Endothelial cell of umbilical vein (primary cell): Measurements from ENCODE around the gene C15orf62. TPM values are rescaled to one million over a fixed set of nuclear protein-coding genes. Genes with fewer than 3 reads are reported as not detected.

Experiments
- BruUV-seq: library from RNA; stranded (reverse); fragments of 400-500 nt; replicated peaks from 2 replicates; lab custom pipeline; 2021; lab: Mats Ljungman, UMichigan
- CTCF ChIA-PET: fragments of 300-600, 350-600 bp; sonication (Branson Sonifier 250); formaldehyde crosslinking; loops from one replicate; lab custom pipeline; 2021; ENCODE audit warnings: antibody characterized with exemption, inconsistent platforms; lab: Charles Lee
- POLR2A ChIA-PET: fragments of 300-600, 350-600 bp; sonication (Branson Sonifier 250); formaldehyde crosslinking; loops from one replicate; lab custom pipeline; 2021; ENCODE audit warnings: antibody characterized with exemption, inconsistent platforms; lab: Charles Lee
- DNase-seq: peaks from one replicate; pipeline ENCODE4 v3.0.0-alpha.2; 2011; ENCODE audit warnings: low read depth, low spot score
- FAIRE-seq: peaks from 2 replicates; lab custom pipeline; 2011; peaks lifted over from hg19 to GRCh38; lab: Jason Lieb, UNC
- H2AFZ ChIP-seq: 2 replicates; pipeline ENCODE4 v1.6.0; 2012; ENCODE audit warnings: low read depth, low read length, control low read depth, inconsistent platforms
- H3K27ac ChIP-seq: 2 replicates; pipeline ENCODE4 v1.5.1; 2011; ENCODE audit warnings: low read depth, mild to moderate bottlenecking, control low read depth, low read length, moderate library complexity; ENCODE audit not compliant: insufficient read depth
- H3K27me3 ChIP-seq, 2 experiments: 2 replicates each; pipeline versions ENCODE4 v1.6.0 to v1.6.1; 2011; ENCODE audit warnings: low read length in 2 of 2, mixed read lengths in 1 of 2; ENCODE audit not compliant: control insufficient read depth in 2 of 2, insufficient read depth in 2 of 2
- H3K36me3 ChIP-seq, 2 experiments: 2 replicates in 1 of 2; 3 replicates in 1 of 2; pipeline ENCODE4 v1.5.1; 2011; ENCODE audit warnings: low read length in 2 of 2, mild to moderate bottlenecking in 1 of 2, moderate library complexity in 1 of 2; ENCODE audit not compliant: control insufficient read depth in 2 of 2, insufficient read depth in 2 of 2; ENCODE audit errors: extremely low read depth in 1 of 2
- H3K4me1 ChIP-seq: 3 replicates; pipeline ENCODE4 v1.5.1; 2011; ENCODE audit warnings: mild to moderate bottlenecking, low read length; ENCODE audit not compliant: control insufficient read depth, insufficient read depth; ENCODE audit errors: extremely low read depth
- H3K4me2 ChIP-seq: 2 replicates; pipeline ENCODE4 v1.6.1; 2011; ENCODE audit warnings: low read length, control low read depth, mixed read lengths; ENCODE audit not compliant: insufficient read depth
- H3K4me3 ChIP-seq, 3 experiments: fragments of 200-600 bp in 1 of 3; sonication (generic), shearing (Covaris generic) in 1 of 3; replicated peaks in 1 of 3; 2 replicates each; pipeline ENCODE4 v1.5.1; 2011 to 2016; ENCODE audit warnings: control low read depth in 3 of 3, low read length in 3 of 3, mild to moderate bottlenecking in 2 of 3, inconsistent platforms in 1 of 3, low read depth in 1 of 3, moderate library complexity in 1 of 3; ENCODE audit not compliant: insufficient read depth in 1 of 3
- H3K79me2 ChIP-seq: 2 replicates; pipeline ENCODE4 v1.6.0; 2012; ENCODE audit warnings: low read length, inconsistent platforms; ENCODE audit not compliant: control insufficient read depth, insufficient read depth
- H3K9ac ChIP-seq: replicated peaks from 2 replicates; pipeline ENCODE3; 2011; ENCODE audit warnings: low read length, control low read depth; ENCODE audit not compliant: insufficient read depth; ENCODE audit errors: extremely low read depth
- H3K9me1 ChIP-seq: replicated peaks from 3 replicates; pipeline ENCODE4 v1.6.0; 2011; ENCODE audit warnings: mild to moderate bottlenecking, low read length; ENCODE audit not compliant: control insufficient read depth, insufficient read depth; ENCODE audit errors: extremely low read depth
- H3K9me3 ChIP-seq: replicated peaks from 2 replicates; pipeline ENCODE4 v1.5.1; 2012; ENCODE audit warnings: low read length, inconsistent platforms; ENCODE audit not compliant: control insufficient read depth, insufficient read depth
- H4K20me1 ChIP-seq: replicated peaks from 2 replicates; pipeline ENCODE3; 2011; ENCODE audit warnings: mild to moderate bottlenecking, low read length; ENCODE audit not compliant: control insufficient read depth, insufficient read depth; ENCODE audit errors: extremely low read depth
- EZH2 ChIP-seq: IDR thresholded peaks from 2 replicates; pipeline ENCODE4 v1.6.1; 2012; ENCODE audit warnings: borderline replicate concordance, low read depth, mild to moderate bottlenecking, moderate library complexity, low read length, inconsistent platforms; ENCODE audit not compliant: severe bottlenecking
- FOS ChIP-seq: IDR thresholded peaks from 2 replicates; pipeline ENCODE4 v1.6.1; 2011; ENCODE audit warnings: mild to moderate bottlenecking, low read length, moderate library complexity, borderline replicate concordance; ENCODE audit not compliant: insufficient read depth
- GATA2 ChIP-seq: IDR thresholded peaks from 2 replicates; pipeline ENCODE4 v1.7.0; 2011; ENCODE audit warnings: low read depth, mild to moderate bottlenecking, moderate library complexity, mixed read lengths, low read length; ENCODE audit not compliant: insufficient read length, insufficient read depth
- JUN ChIP-seq: IDR thresholded peaks from 2 replicates; pipeline ENCODE4 v1.6.1; 2011; ENCODE audit warnings: borderline replicate concordance, low read depth; ENCODE audit not compliant: insufficient read length, insufficient read depth
- MYC ChIP-seq: IDR thresholded peaks from one replicate; pipeline ENCODE4 v1.6.1; 2011; ENCODE audit warnings: mild to moderate bottlenecking, low read depth, low read length
- POLR2A ChIP-seq: IDR thresholded peaks from 2 replicates; pipeline ENCODE4 v1.6.1; 2012; ENCODE audit warnings: low read depth, mild to moderate bottlenecking, control low read depth, low read length
- POLR2AphosphoS5 ChIP-seq: IDR thresholded peaks from 2 replicates; pipeline ENCODE4 v1.6.1; 2012; ENCODE audit warnings: low read depth, mild to moderate bottlenecking, control low read depth, low read length, moderate library complexity; ENCODE audit not compliant: insufficient read depth
- dilution Hi-C: fragments of 300-500 bp; cut with MboI; formaldehyde crosslinking; loops from one replicate; pipeline ENCODE4 v1.15.0; 2019; ENCODE audit warnings: low sequenced_read_pairs; ENCODE audit not compliant: extremely low pct_ligation_motif_present
- intact Hi-C: fragments of 100-400 bp; cut with micrococcal nuclease; formaldehyde crosslinking; loops from one replicate; pipeline ENCODE4 v1.10.0; 2022
- polyA plus RNA-seq, 4 experiments: library from polyadenylated mRNA; depleted of rRNA in 3 of 4; stranded (reverse) in 3 of 4; unstranded in 1 of 4; fragments of >200 nt; gene quantifications; 2 replicates each; pipeline versions ENCODE4 v1.2.1 to v1.2.3, GENCODE V29; 2011 to 2012; ENCODE audit warnings: missing spikeins in 1 of 4
- total RNA-seq: library from RNA; stranded (reverse); gene quantifications from 2 replicates; pipeline ENCODE4 v1.2.3, GENCODE V29; 2021
- TF ChIP-seq, protein P1 (sequence below): IDR thresholded peaks from 2 replicates; pipeline ENCODE4 v1.6.1; 2011; ENCODE audit not compliant: insufficient read depth, insufficient read length
- TF ChIP-seq, protein P2 (sequence below), 2 donors: IDR thresholded peaks; 1 replicate in 1 of 2; 2 replicates in 1 of 2; pipeline ENCODE4 v1.5.1; 2011; ENCODE audit warnings: low read length in 2 of 2, mild to moderate bottlenecking in 2 of 2, moderate library complexity in 2 of 2, control low read depth in 1 of 2, inconsistent platforms in 1 of 2, low read depth in 1 of 2; ENCODE audit not compliant: insufficient read depth in 1 of 2; ENCODE audit errors: extremely low read depth in 1 of 2

The C15orf62 gene
- total and polyA plus RNA-seq, 2 donors (not counting 3 experiments of a cell fraction or from before 2014, with no cell fraction given): 0.12 to 0.38 TPM

DNA sequence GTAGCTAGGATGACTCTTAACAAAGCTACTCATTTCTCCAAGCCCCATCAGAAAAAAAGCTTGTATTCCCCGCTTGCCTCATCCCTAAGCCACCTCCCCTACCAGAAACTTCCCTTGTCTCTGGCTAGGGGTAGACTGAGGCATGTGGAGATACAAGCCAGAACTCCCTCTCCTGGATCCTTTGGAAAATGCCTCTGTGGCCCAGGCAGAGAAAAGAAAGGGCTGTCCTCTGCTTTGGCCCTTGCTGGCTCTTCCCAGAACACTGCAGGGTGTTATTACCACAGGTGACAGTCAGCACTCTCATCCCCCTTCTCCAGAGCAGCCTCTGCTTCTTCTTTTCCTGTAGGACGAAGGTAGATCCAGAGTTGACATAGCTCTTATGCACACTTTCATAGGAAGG lies 29.9 kb upstream of the C15orf62 start:
- FAIRE-seq (no peak), DNase-seq (no peak)
- dilution Hi-C loops (no loop called here), intact Hi-C loops (no loop called here)
- Histone ChIP-seq H3K27ac (no peak overlapping the region), H3K4me3 (no peak overlapping the region), H3K79me2 (no peaks in the 10 kb centered on the region), H3K4me1 (no peaks in the 10 kb centered on the region), H3K9ac (no peak overlapping the region), H3K9me3 (no peaks in the 10 kb centered on the region), H4K20me1 (no peaks in the 10 kb centered on the region), H2AFZ (no peak overlapping the region), H3K36me3 (peaks cover 20 to 25% of the 10 kb centered on the region in 2 experiments), H3K4me2 (no peak overlapping the region), H3K9me1 (no peaks in the 10 kb centered on the region), H3K27me3 (no peaks in the 10 kb centered on the region)
- TF ChIP-seq JUN (no peak), MYC (no peak), EZH2 (no peak), FOS (no peak), POLR2AphosphoS5 (no peak), POLR2A (no peak), GATA2 (no peak)
- TF ChIP-seq, protein P1, sequence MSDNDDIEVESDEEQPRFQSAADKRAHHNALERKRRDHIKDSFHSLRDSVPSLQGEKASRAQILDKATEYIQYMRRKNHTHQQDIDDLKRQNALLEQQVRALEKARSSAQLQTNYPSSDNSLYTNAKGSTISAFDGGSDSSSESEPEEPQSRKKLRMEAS: no peak
- TF ChIP-seq, protein P2, sequence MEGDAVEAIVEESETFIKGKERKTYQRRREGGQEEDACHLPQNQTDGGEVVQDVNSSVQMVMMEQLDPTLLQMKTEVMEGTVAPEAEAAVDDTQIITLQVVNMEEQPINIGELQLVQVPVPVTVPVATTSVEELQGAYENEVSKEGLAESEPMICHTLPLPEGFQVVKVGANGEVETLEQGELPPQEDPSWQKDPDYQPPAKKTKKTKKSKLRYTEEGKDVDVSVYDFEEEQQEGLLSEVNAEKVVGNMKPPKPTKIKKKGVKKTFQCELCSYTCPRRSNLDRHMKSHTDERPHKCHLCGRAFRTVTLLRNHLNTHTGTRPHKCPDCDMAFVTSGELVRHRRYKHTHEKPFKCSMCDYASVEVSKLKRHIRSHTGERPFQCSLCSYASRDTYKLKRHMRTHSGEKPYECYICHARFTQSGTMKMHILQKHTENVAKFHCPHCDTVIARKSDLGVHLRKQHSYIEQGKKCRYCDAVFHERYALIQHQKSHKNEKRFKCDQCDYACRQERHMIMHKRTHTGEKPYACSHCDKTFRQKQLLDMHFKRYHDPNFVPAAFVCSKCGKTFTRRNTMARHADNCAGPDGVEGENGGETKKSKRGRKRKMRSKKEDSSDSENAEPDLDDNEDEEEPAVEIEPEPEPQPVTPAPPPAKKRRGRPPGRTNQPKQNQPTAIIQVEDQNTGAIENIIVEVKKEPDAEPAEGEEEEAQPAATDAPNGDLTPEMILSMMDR (IDR thresholded peaks at IDR 0.05; ENCODE audit: extremely low read depth in 1 of 2, insufficient read depth in 1 of 2, low read depth in 1 of 2, low read length in 2 of 2): no peak
- no TSS peak for BruUV-seq
- CTCF ChIA-PET: interaction anchor here (1.4 to 1.7 kb wide), 4 partner anchors 9 to 150 kb away, joined by 3 to 7 read pairs (median 4); no protein-coding TSS in a partner anchor
- POLR2A ChIA-PET: no interaction called here
